GM21367 (cell line): ENCODE results near the gene DGAT2.
A peak's percentile ranks its signal among the peaks of the same experiment; 100 is the strongest.

ENCODE experiments used
- ATAC-seq: cut with Tn5 transposase; IDR thresholded peaks from one replicate; pipeline ENCODE4 v1.9.1; 2021; ENCODE audit not compliant: unreplicated experiment

Gene DGAT2

DNA sequence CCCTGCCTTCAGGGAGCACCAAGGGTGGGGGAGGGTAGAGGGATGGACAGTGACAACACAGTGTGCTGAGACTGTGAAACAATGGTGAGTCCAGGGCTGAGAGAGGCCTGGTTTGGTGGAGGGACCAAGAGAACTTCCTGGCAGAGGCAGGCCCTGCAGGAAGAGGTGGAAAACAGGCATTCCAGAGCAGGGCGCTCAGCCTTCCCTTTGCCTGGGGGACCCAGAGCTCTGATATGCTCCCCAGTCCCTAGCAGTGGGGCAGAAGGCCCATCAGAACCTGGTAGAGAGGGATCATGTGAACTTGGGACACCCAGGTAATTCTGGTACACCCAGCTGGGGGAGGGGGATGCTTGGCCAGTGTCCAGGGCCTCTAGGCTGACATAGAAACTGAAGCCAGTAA, 29.2 kb downstream of the DGAT2 start:
- no peak for ATAC-seq

DNA sequence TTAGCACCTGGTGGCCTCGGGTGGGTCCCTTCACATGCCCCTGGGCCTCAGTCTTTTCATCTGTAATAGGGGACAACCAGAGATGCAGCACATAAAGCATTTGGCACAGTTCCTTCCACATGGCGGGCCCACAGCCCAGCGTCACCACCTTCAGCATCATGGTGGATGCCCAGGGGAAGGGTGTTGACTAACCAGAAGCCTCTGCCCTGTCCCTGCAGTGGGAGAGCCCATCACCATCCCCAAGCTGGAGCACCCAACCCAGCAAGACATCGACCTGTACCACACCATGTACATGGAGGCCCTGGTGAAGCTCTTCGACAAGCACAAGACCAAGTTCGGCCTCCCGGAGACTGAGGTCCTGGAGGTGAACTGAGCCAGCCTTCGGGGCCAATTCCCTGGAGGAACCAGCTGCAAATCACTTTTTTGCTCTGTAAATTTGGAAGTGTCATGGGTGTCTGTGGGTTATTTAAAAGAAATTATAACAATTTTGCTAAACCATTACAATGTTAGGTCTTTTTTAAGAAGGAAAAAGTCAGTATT, 31.6 kb downstream of the DGAT2 start:
- ATAC-seq = no peak

DNA sequence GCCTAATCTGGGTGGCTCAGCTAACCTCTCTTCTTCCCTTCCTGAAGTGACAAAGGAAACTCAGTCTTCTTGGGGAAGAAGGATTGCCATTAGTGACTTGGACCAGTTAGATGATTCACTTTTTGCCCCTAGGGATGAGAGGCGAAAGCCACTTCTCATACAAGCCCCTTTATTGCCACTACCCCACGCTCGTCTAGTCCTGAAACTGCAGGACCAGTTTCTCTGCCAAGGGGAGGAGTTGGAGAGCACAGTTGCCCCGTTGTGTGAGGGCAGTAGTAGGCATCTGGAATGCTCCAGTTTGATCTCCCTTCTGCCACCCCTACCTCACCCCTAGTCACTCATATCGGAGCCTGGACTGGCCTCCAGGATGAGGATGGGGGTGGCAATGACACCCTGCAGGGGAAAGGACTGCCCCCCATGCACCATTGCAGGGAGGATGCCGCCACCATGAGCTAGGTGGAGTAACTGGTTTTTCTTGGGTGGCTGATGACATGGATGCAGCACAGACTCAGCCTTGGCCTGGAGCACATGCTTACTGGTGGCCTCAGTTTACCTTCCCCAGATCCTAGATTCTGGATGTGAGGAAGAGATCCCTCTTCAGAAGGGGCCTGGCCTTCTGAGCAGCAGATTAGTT, 32.3 kb downstream of the DGAT2 start:
- no peak for ATAC-seq

DNA sequence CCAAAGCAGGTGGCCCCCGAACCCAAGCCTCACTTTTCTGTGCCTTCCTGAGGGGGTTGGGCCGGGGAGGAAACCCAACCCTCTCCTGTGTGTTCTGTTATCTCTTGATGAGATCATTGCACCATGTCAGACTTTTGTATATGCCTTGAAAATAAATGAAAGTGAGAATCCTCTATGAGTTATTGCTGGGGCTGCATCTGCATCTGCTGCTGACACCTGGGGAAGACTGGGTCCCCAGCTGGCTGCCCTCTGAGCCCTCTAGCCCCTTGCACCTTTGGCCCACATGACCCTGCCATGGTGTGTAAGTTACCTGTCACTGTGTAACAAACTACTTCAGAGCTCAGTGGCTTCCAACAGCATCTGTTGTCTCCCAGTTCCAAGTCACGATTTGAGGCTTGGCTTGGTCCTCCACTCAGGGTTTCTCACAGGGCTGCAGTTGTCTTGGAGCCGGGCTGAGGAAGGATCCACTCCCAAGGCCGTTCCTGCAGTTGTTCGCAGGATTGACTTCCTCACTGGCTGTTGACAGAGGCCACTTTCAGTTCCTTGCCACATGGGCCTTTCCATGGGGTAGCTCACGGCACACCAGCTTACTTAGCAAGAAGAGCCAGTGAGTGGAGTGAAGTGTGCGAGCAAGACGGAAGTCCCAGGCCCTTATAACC, 32.9 kb downstream of the DGAT2 start:
- ATAC-seq = no peak

DNA sequence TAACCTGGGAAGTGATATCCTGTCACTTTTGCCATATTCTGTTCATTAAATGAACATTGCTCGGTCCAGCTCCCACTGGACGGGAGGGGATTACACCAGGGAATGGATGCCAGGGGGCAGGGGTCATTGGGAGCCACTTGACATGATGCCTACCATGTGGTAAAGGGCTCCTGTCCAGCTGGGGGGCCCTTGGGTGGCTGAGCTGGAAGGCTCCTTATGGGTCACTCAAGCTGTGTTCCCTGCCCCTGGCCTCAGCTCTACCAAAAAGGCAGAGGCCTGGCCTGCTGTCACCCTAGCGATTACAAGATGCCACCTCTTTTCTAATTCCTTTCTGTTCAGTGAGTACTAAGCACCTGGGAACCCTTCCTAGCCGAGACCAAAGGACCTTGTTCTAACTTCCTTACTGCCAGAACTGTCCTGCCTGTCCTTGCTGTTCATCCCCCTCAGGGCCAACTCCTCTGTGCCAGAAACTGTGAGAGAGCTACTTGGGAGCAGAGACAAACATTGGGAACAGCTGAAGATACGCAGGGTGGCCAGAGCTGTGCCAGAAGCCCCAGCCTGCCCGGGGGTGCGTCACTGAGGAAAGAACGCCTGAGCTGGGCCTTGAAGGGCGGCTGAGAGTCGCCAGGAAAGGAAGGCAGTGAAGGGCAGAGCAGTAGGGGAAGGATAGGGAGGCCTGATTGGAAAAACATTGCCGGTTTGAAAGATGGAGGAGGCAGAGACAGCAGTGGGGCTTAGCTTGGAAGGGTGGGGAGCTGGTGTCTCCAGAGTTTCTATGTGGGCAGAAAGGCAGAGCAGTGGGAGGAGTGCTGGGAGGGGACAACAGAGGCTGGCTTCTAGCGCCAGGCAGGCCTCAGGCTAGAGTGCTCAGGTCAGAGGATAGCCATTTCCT, 33.7 kb downstream of the DGAT2 start:
- ATAC-seq = no peak

DNA sequence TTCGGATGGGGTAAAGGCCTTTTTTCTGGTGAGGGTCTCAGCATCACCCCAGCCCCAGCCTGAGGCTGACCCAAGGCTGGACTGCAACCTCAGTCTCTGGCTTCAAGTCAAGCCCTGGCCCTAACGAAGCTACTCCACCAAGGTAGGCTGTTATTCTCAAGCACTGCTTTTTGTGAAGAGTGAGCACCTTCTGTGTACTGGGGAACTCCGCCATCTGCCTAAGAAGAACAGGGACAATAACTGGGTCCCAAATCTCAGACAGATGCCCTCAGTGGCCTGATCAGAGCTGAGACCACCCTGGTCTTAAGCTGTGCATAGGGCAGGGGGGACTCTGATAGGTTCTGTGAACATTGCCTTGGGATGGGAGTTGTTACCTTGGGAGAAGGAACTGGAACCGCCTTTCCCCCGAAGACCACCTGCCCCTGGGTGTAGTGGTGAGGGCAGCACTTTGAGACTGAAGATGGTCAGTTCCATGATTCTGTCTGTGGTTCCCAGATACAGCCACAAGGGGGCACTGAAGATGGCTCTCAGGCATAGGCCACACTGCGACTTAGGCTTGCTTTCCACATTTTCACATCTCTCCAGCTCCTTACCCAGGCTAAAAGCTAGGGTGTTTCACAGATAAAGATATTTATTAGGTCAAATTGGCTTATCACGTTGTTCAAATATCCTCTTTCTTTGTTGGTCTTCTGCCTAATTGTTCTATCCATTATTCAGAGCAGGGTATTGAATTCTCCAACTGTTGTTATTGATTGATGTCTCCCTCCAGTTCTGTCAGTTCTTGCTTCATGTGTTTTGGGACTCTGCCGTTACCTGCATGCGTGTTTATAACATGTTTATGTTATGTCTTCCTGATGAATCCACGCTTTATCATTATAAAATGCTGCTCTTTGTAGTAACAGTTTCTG, 34.6 kb downstream of the DGAT2 start:
- ATAC-seq = peak; percentile 58

DNA sequence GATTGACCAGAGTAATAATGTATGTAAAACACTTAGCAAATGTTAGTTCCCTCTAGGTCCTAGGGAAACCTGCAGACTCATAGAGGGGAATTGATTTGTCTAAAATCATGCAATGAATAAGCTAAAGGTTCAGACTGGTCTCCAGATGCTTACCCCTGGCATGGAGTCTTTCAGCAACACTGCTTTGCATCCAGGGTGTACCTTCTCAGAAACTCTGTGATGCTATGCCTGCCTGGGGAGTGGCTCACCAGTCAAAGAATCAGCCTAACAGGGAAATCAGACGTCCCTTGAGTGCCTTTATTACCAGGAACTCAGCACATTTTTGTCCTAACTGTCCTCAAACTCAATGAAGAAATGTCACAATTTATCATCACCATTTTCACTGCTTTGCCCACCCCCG, 40.5 kb downstream of the DGAT2 start:
- ATAC-seq = no peak

DNA sequence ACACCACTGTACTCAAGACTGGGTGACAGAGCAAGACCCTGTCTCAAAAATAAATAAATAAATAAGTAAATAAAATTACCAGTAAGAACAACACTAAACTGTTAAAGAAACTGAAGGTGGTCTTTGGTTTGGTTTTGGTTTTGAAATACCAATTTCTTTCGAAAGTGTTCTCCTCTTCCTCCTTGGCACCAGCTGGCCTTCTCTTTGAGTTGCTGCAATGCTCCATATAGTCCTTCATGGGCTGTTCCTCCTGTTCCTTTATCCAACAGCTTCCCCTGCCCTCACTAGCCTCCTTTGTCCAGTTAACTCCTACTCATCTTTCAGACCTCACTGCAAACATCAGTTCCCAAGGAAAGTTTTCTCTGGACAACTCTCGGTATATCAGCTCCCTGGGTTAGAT, 41.4 kb downstream of the DGAT2 start:
- no peak for ATAC-seq

DNA sequence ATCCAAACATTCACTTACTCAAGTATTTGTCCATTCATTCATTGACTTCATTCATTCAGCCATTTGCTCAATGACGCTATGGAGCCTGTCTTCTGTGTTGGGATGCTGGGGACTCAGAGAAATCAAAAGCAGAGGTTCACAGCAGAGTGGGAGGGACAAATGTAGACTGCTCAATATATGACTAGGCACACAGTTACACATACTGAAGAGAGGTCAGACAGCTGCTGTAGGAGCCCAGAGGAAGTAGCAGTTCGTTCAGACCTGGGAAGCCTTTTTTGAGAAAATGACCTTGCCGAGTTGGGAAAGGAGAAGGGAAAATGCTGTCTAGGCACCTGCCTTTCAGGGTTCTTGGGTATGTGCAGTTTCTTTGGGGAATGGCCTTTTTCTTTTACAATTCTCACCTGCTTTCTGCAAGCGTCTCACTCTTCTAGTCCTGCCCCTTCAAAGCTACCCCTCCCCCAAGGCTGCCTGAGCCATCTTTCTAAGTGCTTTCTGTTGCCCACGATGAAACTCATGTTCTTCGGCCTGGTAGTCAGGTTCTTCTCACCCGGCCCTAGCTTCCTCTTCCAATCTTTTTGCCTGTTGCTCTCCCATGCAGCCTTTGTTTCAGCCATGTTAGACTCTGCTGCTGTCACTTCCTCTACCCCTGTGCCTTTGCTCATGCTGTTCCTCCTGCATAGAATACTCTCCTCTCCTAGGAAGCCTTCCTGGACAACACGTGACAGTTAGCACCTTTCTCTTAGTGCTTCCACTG, 42.2 kb downstream of the DGAT2 start:
- ATAC-seq = no peak

DNA sequence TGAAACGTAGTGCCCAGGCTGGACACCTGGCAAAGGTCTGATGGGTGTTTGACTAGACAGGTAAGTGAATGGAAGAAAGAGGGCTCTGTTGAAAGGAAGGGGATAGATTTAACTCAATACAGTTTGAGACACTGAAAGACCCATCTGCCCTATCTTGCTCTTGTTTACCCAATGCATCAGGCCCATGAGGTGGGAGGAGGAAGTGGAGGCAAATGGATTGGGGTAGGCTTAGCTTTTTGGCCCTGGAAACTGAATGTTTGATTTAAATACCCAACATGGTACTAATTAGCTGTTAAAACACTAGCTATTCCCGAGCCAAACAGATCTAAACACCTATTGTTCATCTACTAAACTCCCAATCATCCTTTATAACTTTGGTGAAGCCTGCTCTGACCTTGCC, 42.9 kb downstream of the DGAT2 start:
- no peak for ATAC-seq

DNA sequence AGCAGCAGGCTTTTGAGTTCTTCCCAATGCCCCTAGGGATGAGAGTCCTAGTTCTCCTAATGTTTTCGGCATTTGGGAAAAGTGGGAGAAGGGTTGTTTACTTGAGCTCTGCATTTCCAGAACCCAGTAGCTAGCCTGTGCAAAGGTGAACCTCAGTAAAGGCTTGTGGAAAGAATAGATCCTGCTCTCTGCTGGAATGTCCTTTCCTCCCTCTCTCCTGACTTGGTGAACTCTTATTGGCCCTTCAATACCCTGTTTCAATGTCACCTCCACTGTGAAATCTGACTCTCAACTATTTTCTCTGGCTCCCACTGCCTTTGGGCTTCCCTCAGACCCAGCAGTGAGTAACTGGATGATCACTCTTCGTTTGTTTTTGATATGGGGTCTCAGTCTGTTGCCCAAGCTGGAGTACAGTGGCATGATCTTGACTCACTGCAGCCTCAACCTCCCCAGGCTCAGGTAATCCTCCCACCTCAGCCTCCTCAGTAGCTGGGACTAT, 44.0 kb downstream of the DGAT2 start:
- ATAC-seq = no peak

DNA sequence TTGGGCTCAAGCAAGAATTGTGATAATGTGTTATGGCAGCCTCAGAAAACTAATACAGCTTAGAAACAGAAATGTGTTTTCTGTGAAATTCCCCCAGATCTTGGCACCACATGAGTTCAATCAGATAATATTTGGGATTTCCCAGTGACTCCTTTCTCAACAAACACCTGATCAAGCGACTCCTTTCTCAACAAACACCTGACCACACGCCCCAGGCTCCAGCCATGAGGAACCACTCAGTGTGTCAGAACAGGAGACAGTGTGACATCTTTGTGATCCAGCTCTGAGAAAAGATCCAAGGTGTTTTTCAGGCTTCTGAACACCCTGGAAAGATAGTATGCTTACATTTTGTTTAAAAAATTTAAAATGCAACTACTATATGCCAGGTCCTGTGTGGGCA, 44.5 kb downstream of the DGAT2 start:
- no peak for ATAC-seq

DNA sequence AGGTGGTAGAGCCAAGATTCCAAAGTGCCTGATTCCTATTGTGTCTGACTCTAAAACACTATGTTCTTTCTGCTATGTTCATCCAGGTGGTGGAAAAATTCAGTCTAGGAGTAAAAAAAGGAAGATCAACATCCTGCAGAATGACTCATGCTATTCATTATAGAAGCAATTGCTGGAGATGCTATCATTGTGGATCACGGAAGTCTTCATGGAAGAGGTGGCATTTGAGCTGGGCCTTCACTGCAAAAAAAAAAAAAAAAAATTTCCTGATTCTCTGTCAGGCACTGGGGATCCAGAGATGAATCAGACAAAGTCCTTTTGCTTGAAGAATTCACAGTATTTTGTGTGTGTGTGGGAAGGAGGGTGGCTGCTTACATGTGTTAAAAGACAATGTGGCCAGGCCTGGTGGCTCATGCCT, 45.1 kb downstream of the DGAT2 start:
- ATAC-seq = no peak

DNA sequence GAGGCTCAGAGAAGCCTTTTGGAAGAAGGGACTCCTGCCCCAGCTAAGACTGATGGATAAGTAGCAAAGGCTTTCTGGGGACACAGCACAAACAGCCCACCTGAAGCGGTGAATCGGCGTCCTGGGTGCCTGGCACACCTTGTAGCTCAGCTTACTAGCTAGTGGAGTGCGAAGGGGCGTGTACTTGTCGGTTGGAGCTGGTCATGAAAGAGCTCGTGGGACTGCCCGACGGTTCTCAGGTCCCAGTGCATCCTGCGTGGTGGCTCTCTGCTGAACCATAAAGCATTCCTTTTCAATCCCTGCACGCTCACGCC, 45.7 kb downstream of the DGAT2 start:
- ATAC-seq = peak; percentile 11

DNA sequence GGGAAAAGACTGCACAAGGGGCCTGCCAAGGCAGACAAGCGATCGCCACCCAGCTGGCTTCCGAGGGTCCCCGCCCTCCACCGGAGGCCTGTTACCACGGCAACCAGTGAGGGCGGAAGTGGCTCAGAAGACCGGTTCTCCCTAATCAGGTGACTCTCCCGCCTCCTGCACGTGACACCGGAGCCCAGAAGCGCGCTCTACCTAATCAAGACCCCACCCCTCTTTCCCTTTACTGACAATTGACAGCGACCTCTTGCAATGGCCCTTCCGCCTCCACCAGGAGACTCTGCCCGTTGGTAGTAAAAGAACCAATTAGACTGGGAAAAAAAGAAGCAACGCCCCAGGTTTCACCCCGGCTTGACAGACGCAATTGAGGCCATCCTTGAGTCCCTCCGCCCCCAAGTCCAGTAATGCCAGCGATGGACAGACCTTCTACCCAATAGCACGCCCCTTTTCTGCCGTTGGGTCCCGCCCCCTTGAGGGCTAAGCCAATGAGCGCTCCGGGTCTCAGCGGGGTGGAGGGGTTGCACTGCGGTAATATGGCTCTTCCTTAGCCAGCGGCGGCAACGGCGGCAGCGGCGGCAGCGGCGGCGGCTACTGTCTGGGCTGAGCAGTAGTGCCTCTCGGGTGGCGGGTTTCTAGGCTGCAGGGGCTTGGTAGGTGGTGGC, 46.2 kb downstream of the DGAT2 start, which contains the start of gene UVRAG:
Gene UVRAG, plus strand, starts transcription at position 534 of the 668 bp plus-strand sequence. CDS start 198 bp downstream, outside the sequence.
- peak; percentile 65 for ATAC-seq

DNA sequence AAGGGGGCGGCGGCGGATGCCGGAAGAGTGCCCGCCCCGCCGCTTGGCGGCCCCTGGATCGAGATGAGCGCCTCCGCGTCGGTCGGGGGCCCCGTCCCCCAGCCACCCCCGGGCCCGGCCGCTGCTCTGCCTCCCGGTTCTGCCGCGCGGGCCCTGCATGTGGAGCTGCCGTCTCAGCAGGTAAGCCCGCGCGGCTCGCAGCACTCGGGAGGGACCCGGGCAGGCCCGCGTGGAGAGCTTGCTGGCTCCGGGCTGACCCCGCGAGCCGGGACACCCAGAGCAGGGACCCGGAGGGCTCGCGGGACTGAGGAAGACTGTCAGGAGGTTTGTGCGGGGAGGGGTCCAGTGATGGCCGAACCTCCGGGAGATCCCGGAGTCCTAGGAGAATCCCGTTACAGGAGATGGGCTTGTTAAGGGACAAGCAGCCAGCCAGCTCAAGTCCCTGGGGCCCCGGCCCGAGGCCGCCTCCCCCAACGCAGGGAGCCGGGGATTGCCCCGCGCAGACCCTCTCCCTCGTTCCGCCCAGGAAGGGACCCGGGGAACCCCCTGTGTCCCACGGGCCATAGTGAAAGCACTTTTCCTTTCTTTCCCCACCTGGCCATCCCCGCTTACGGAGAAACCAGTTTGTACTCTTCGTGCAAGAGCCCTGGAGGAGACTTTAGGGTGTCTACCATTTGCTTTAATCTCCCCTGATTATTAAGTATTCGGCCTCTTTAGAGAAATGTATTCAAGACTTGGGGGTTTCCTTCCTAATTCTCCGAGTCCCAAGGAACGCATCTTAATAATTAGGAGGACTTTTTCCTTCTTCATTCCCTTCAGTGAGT, 47.0 kb downstream of the DGAT2 start:
- ATAC-seq = peak; percentile 18

DNA sequence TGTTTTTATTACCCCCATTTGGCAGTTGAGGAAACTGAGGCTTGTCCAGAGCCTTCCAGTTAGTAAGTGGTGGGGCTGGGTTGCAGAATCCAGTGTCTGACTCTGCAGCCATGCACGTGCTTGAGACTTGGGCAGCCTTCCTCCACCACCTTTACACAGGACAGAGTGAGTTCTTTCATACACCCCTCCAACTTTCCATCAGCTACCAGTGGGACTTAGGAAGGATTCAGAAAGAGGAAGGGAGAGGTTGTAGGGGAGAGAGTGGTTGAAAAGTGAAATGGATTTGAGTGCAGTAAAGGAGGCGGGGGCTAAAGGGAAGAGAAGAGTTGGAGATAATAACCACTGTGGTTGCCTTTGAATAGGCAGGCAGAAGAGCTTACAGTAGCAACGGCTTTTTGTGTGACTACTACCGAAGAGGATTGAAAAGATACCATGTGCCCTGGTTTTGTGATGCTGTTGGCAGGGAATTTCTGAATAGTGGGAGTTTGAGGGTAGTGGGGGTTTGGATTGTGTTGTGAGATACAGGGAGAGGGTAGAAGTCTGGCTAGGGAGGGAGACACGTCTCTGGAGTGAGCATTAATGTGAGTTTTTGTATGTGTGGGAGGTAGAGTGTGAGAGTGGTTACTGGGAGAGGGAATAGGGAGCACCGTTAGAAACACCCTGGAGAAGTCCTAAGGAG, 48.1 kb downstream of the DGAT2 start:
- ATAC-seq = no peak

DNA sequence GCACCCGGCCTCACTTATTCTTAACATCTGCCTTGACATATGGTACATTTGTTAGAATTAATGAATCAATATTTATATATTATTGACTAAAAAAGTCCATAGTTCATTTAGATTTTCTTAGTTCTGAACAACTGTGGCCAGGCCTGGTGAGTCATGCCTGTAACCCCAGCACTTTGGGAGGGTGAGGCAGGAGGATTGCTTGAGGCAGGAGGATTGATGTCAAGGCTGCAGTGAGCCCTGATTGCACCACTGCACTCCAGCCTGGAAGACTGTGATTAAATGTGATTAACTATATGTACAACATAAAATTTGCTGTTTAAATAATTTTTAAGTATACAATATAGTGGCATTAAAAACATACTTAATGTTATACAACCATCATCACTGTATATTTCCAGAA, 52.1 kb downstream of the DGAT2 start:
- no peak for ATAC-seq
